OCI-M1 (cell line): ENCODE data around the gene TBRG4.

Experiments
- DNase-seq: peaks from one replicate; lab custom pipeline; 2025; lab: John Stamatoyannopoulos, UW

Gene TBRG4

GRCh38 chr7:45074528-45075354 lies 36.8 kb downstream of the TBRG4 start:
- DNase-seq, result no peak

GRCh38 chr7:45073786-45074527 lies 37.5 kb downstream of the TBRG4 start:
- DNase-seq, result no peak

GRCh38 chr7:45073031-45073785 lies 38.3 kb downstream of the TBRG4 start:
- DNase-seq, result no peak

GRCh38 chr7:45072131-45073030 lies 39.1 kb downstream of the TBRG4 start:
- no peak for DNase-seq

- DNase-seq, result no peak
Measured at GRCh38 chr7:45071528-45071927, 40.0 kb downstream of the TBRG4 start.

GRCh38 chr7:45070254-45070642 lies 41.2 kb downstream of the TBRG4 start:
- no peak for DNase-seq

GRCh38 chr7:45069444-45070253 lies 41.8 kb downstream of the TBRG4 start:
- DNase-seq, result no peak

- DNase-seq, result no peak
Measured at GRCh38 chr7:45068236-45069023, 43.1 kb downstream of the TBRG4 start.

GRCh38 chr7:45067582-45067981 lies 43.9 kb downstream of the TBRG4 start:
- no peak for DNase-seq

- no peak for DNase-seq
Measured at GRCh38 chr7:45066409-45066808, 45.1 kb downstream of the TBRG4 start.

GRCh38 chr7:45065031-45065995 lies 46.2 kb downstream of the TBRG4 start:
- no peak for DNase-seq

- no peak for DNase-seq
Measured at GRCh38 chr7:45064047-45064725, 47.3 kb downstream of the TBRG4 start.

- DNase-seq, result no peak
Measured at GRCh38 chr7:45061806-45062425, 49.6 kb downstream of the TBRG4 start.

- DNase-seq, result no peak
Measured at GRCh38 chr7:45061352-45061751, 50.1 kb downstream of the TBRG4 start.

- DNase-seq, result no peak
Measured at GRCh38 chr7:45060295-45060694, 51.2 kb downstream of the TBRG4 start.

- no peak for DNase-seq
Measured at GRCh38 chr7:45057878-45058277, 53.6 kb downstream of the TBRG4 start.

- DNase-seq, result no peak
Measured at GRCh38 chr7:45055594-45056219, 55.8 kb downstream of the TBRG4 start.
